ENCODE measurements around the gene CHCHD6. TPM values are rescaled to one million over a fixed set of nuclear protein-coding genes. Genes with fewer than 3 reads are reported as not detected.

The CHCHD6 gene
- total RNA-seq, 2 donors from 2014 or later = 23.6 to 34.4 TPM

- Histone ChIP-seq H3K9ac (ENCODE audit: extremely low read depth, low read length, poor library complexity, severe bottlenecking) (no peak overlapping the region), H3K4me1 (ENCODE audit: control insufficient read depth, insufficient read depth, low read length) (no peaks in the 10 kb centered on the region), H3K27me3 (ENCODE audit: control insufficient read depth, insufficient read depth, low read length, poor library complexity, severe bottlenecking) (no peaks in the 10 kb centered on the region), H3K4me3 (ENCODE audit: low read length) (no peak overlapping the region), H3K9me3 (ENCODE audit: control insufficient read depth, low read length) (no peaks in the 10 kb centered on the region), H3K27ac (ENCODE audit: low read depth, low read length) (no peak overlapping the region), H3K36me3 (ENCODE audit: control insufficient read depth, insufficient read depth, low read length) (no peaks in the 10 kb centered on the region)
- Mint-ChIP-seq H3K4me3 (no peak overlapping the region), H3K36me3 (ENCODE audit: low read depth) (peaks cover 3% of the 10 kb centered on the region), H3K27me3 (ENCODE audit: insufficient read depth) (no peaks in the 10 kb centered on the region), H3K9me3 (no peaks in the 10 kb centered on the region), H3K27ac (no peak overlapping the region), H3K4me1 (no peaks in the 10 kb centered on the region)
- 92 to 100% methylated on average over 2 to 5 of the region's 5 CpGs for WGBS, 2 experiments (ENCODE audit: insufficient coverage in 1 of 2, insufficient read length in 1 of 2)
- TF ChIP-seq, protein P1, sequence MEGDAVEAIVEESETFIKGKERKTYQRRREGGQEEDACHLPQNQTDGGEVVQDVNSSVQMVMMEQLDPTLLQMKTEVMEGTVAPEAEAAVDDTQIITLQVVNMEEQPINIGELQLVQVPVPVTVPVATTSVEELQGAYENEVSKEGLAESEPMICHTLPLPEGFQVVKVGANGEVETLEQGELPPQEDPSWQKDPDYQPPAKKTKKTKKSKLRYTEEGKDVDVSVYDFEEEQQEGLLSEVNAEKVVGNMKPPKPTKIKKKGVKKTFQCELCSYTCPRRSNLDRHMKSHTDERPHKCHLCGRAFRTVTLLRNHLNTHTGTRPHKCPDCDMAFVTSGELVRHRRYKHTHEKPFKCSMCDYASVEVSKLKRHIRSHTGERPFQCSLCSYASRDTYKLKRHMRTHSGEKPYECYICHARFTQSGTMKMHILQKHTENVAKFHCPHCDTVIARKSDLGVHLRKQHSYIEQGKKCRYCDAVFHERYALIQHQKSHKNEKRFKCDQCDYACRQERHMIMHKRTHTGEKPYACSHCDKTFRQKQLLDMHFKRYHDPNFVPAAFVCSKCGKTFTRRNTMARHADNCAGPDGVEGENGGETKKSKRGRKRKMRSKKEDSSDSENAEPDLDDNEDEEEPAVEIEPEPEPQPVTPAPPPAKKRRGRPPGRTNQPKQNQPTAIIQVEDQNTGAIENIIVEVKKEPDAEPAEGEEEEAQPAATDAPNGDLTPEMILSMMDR (conservative IDR thresholded peaks at IDR 0.05) = no peak
- no peak for DNase-seq
Observed at GRCh38 chr3:126951561-126951960, 247.5 kb downstream of the CHCHD6 start.

GRCh38 chr3:126952261-126952982 is 248.4 kb downstream of the CHCHD6 start:
- 90 to 92% methylated on average over 4 to 10 of the region's 10 CpGs for WGBS, 2 experiments (ENCODE audit: insufficient coverage in 1 of 2, insufficient read length in 1 of 2)
- H3K9me3 ChIP-seq (ENCODE audit: control insufficient read depth, low read length) = no peaks in the 10 kb centered on the region
- no peak overlapping the region for H3K4me3 Mint-ChIP-seq

GRCh38 chr3:126952983-126953660 is 249.1 kb downstream of the CHCHD6 start:
- no peak overlapping the region for H3K4me3 Mint-ChIP-seq
- H3K27ac Mint-ChIP-seq = no peak overlapping the region
- DNase-seq = no peak
- no peak overlapping the region for H3K9ac ChIP-seq (ENCODE audit: extremely low read depth, low read length, poor library complexity, severe bottlenecking)
- H3K27ac ChIP-seq (ENCODE audit: low read depth, low read length) = no peak overlapping the region
- 95 to 96% methylated on average over 8 to 12 of the region's 12 CpGs for WGBS, 2 experiments (ENCODE audit: insufficient coverage in 1 of 2, insufficient read length in 1 of 2)
- no peaks in the 10 kb centered on the region for H3K27me3 ChIP-seq (ENCODE audit: control insufficient read depth, insufficient read depth, low read length, poor library complexity, severe bottlenecking)
- no peak overlapping the region for H3K4me3 ChIP-seq (ENCODE audit: low read length)
- no peaks in the 10 kb centered on the region for H3K4me1 Mint-ChIP-seq
- peaks cover 3% of the 10 kb centered on the region for H3K36me3 Mint-ChIP-seq (ENCODE audit: low read depth)
- no peaks in the 10 kb centered on the region for H3K27me3 Mint-ChIP-seq (ENCODE audit: insufficient read depth)
- no peaks in the 10 kb centered on the region for H3K9me3 Mint-ChIP-seq
- H3K4me1 ChIP-seq (ENCODE audit: control insufficient read depth, insufficient read depth, low read length) = no peaks in the 10 kb centered on the region
- no peaks in the 10 kb centered on the region for H3K36me3 ChIP-seq (ENCODE audit: control insufficient read depth, insufficient read depth, low read length)
- TF ChIP-seq, protein P1 (conservative IDR thresholded peaks at IDR 0.05) = no peak
- H3K9me3 ChIP-seq (ENCODE audit: control insufficient read depth, low read length) = no peaks in the 10 kb centered on the region

More at GRCh38 chr3:126952261-126952982, 248.4 kb downstream of the CHCHD6 start:
- Histone ChIP-seq H3K27me3 (ENCODE audit: control insufficient read depth, insufficient read depth, low read length, poor library complexity, severe bottlenecking) (no peaks in the 10 kb centered on the region), H3K4me3 (ENCODE audit: low read length) (no peak overlapping the region), H3K27ac (ENCODE audit: low read depth, low read length) (no peak overlapping the region), H3K9ac (ENCODE audit: extremely low read depth, low read length, poor library complexity, severe bottlenecking) (no peak overlapping the region), H3K36me3 (ENCODE audit: control insufficient read depth, insufficient read depth, low read length) (no peaks in the 10 kb centered on the region), H3K4me1 (ENCODE audit: control insufficient read depth, insufficient read depth, low read length) (no peaks in the 10 kb centered on the region)
- Mint-ChIP-seq H3K27me3 (ENCODE audit: insufficient read depth) (no peaks in the 10 kb centered on the region), H3K4me1 (no peaks in the 10 kb centered on the region), H3K27ac (no peak overlapping the region), H3K36me3 (ENCODE audit: low read depth) (peaks cover 3% of the 10 kb centered on the region), H3K9me3 (no peaks in the 10 kb centered on the region)
- TF ChIP-seq, protein P1 (conservative IDR thresholded peaks at IDR 0.05) = no peak
- no peak for DNase-seq
